AG10803 (cell line): ENCODE data around the gene BLOC1S1.

Experiments used
- DNase-seq: peaks from one replicate; pipeline ENCODE4 v3.0.0; 2010; ENCODE audit warnings: low read depth
- H3K4me3 ChIP-seq: 2 replicates; pipeline ENCODE4 v1.5.1; 2011; ENCODE audit warnings: mild to moderate bottlenecking, low read length, control low read depth
- TF ChIP-seq, protein P1 (sequence below): conservative IDR thresholded peaks from 2 replicates; pipeline ENCODE4 v1.5.1; 2011; ENCODE audit warnings: mild to moderate bottlenecking, low read length, control low read depth, inconsistent platforms

Gene BLOC1S1

DNA sequence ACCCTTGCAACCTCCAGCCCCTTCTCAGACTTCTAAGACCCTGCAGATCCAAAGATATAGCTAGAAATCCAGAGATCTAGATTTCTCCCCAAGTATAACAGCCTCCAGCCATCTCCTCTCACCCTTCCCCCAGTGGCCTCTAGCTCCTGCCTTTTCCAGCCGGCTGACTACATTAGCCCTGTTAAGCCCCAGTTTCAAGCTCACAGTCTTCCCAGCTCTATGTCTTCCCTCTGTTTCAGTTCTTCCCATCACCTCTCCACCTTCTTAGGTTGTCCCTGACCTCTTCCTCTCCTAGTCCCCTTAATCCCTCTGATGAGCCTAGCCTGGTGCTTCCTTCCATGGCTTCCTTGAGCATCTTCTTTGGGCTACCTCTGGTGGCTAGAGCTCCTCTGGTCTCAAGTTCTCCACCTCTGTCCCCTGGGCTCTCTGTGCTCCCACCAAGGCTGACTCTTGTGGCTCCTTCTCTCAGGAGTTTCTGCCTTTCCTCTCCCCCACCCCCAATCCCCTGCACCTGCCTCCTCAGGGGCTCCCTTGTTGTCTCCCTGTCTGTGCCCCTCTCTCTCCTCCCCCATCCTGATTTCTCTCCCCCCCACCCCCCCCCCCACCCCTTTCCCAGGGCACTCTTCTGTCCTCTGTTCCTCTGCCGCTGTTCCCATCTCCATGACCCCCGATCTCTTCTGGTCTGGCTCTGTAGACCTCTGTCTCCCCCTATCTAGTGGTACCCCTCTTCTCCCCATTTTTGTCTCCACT is 26.3 kb downstream of the BLOC1S1 start:
- no peak for DNase-seq
- H3K4me3 ChIP-seq, result peak overlapping the region; percentile 48
- TF ChIP-seq, protein P1, sequence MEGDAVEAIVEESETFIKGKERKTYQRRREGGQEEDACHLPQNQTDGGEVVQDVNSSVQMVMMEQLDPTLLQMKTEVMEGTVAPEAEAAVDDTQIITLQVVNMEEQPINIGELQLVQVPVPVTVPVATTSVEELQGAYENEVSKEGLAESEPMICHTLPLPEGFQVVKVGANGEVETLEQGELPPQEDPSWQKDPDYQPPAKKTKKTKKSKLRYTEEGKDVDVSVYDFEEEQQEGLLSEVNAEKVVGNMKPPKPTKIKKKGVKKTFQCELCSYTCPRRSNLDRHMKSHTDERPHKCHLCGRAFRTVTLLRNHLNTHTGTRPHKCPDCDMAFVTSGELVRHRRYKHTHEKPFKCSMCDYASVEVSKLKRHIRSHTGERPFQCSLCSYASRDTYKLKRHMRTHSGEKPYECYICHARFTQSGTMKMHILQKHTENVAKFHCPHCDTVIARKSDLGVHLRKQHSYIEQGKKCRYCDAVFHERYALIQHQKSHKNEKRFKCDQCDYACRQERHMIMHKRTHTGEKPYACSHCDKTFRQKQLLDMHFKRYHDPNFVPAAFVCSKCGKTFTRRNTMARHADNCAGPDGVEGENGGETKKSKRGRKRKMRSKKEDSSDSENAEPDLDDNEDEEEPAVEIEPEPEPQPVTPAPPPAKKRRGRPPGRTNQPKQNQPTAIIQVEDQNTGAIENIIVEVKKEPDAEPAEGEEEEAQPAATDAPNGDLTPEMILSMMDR, result no peak

DNA sequence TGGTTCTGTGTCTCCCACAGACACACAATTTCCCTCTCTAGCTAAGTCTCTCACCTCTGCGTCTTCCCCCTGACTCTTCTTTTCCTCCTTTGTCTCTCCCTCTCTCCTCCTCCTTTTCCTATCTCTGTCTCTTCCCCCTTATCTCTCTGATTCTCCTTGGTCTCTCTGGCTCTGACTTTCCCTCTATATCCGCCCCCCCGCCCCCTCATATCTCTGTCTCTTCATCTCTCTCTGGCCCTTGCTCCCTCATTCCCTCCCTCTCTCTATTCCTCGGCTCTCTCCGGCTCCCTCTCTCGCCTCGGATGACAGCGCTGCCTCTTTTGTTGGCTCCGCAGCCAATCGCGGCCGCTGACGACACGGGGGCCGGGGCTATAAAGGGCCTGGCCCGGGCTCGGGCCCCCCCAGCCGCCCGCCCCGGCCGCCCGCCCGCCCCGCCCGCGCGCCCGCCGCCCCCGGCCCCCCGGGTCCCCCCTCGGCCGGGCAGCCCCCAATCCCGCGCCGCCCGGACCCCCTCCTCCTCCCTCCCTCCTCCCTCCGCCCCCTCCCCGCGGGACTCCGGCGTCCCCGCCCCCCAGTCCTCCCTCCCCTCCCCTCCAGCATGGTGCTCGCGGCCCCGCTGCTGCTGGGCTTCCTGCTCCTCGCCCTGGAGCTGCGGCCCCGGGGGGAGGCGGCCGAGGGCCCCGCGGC is 27.0 kb downstream of the BLOC1S1 start, which contains the start of gene GDF11:
TSS of gene GDF11 (plus strand) at position 404 of the 687 bp plus-strand sequence. CDS start at position 599, 195 bp downstream.
- H3K4me3 ChIP-seq, result peak within 1 kb of the TSS; percentile 74
- TF ChIP-seq, protein P1, result no peak
- peak; percentile 63 for DNase-seq

DNA sequence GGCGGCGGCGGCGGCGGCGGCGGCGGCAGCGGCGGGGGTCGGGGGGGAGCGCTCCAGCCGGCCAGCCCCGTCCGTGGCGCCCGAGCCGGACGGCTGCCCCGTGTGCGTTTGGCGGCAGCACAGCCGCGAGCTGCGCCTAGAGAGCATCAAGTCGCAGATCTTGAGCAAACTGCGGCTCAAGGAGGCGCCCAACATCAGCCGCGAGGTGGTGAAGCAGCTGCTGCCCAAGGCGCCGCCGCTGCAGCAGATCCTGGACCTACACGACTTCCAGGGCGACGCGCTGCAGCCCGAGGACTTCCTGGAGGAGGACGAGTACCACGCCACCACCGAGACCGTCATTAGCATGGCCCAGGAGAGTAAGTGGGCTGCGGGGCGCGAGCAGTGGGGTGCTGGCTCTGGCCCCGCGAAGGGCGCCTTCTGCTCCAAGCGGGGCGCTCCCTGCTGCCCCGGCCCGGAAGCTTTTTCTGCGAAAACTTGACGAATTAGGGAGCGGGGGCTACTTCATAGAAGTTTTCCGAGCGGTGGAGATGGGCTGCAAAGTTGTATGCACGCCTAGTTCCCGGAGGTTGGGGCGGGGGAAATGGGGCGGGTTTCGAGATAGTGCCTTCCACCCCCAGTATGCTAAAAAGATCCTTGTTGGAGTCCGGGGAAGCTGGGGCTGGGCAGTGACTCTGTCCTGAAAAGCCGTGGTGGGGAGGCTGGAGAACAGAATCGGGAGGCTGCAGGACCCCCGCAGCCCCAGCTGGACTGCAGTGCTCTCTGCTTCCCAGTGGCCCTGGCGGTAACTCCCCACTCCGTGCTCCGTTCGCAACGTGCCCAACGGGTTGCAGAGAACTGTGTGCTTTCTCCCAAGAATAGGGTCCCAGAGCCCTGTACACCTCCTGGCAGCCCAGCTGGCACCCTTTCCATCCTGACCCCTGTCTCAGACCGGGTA is 27.8 kb downstream of the BLOC1S1 start:
- peak; percentile 66 for DNase-seq
- H3K4me3 ChIP-seq, result peak overlapping the region; percentile 74
- TF ChIP-seq, protein P1, result 0 out of 2 replicates have a peak, but pooled peaks have one; percentile 5

DNA sequence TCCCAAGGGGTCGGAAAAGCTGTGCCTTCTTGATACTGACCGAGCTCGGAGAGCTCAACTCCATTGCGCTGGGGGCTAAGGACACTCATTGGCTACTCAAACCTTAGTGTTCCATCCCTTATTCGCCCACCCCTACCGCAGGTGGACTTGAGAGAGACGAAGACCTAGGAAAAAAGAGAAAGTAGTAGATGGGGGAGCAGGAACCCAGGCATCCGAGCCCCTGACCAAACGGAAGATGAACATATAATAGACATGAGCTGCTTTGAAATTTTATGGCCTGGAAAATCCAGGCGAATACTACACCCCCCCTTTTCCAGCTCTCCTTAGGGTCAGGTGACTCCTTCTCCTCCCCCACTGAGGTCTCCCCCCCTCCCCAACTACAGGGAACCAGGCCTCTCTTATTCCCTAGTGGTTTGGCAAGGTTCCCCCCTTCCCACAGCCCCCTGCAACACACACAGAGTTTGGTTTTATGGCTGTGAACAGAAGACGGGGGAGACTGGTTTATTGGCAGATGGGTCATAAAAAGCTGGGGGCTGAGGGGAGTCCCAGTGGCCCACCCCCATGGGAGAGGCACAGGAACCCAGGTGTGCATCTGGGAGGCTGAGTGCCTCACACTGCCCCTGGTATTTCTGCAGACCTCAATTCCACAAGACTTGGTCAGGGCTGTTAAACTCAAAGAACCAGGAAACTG is 28.6 kb downstream of the BLOC1S1 start:
- peak overlapping the region; percentile 74 for H3K4me3 ChIP-seq
- TF ChIP-seq, protein P1, result no peak
- DNase-seq, result no peak

DNA sequence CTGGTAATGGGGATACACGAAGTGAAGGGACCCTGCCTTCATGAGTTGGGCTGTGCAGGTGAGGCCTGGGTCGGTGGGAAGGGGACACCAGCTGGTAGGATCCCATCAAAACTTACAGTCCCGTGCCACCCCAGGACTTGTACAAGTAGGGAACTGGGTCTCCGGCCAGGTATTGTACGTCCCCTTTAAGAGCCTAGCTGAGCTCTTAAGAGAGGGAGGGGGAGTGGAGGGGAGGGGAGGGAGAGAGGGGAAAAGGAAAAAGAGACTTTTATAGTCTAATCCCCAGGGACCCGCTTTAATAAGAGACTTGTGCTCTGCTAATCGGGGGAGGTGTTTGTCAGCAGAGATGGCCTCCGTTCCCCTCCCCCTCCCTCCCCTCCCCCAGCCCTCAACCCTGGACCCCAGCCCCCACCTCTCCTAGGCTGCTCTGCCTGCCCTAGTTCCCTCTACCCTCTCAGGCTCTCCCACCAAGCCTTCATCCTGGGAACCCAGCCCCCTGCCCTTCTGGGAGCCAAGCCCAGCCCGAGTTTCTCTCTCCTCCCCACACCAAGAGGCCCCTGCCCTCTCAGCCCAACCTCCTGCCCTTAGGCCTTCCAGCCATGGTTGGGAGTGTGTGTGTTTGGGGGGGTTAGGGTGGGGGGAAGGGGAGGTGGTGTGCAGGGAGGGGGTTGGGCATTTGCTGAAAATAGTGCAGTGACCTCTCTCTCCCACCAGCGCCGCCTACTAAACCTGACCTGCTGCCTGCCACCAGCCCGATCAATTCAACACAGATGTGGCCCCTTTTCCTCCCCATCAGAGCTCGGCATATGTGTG is 29.7 kb downstream of the BLOC1S1 start:
- no peak for DNase-seq
- TF ChIP-seq, protein P1, result no peak
- peak overlapping the region; percentile 15; the same call in 1 of the 2 replicates for H3K4me3 ChIP-seq
